Endothelial cell of umbilical vein (primary cell): ENCODE results near the gene EVA1A. TPM values are rescaled to one million over a fixed set of nuclear protein-coding genes. Genes with fewer than 3 reads are reported as not detected.
A peak's percentile ranks its signal among the peaks of the same experiment; 100 is the strongest.

Experiments used
- BruUV-seq: library from RNA; stranded (reverse); fragments of 400-500 nt; replicated peaks from 2 replicates; lab custom pipeline; 2021; lab: Mats Ljungman, UMichigan
- CTCF ChIA-PET: fragments of 300-600, 350-600 bp; sonication (Branson Sonifier 250); formaldehyde crosslinking; loops from one replicate; lab custom pipeline; 2021; ENCODE audit warnings: antibody characterized with exemption, inconsistent platforms; lab: Charles Lee
- POLR2A ChIA-PET: fragments of 300-600, 350-600 bp; sonication (Branson Sonifier 250); formaldehyde crosslinking; loops from one replicate; lab custom pipeline; 2021; ENCODE audit warnings: antibody characterized with exemption, inconsistent platforms; lab: Charles Lee
- DNase-seq: peaks from one replicate; pipeline ENCODE4 v3.0.0-alpha.2; 2011; ENCODE audit warnings: low read depth, low spot score
- FAIRE-seq: peaks from 2 replicates; lab custom pipeline; 2011; peaks lifted over from hg19 to GRCh38; lab: Jason Lieb, UNC
- H2AFZ ChIP-seq: 2 replicates; pipeline ENCODE4 v1.6.0; 2012; ENCODE audit warnings: low read depth, low read length, control low read depth, inconsistent platforms
- H3K27ac ChIP-seq: 2 replicates; pipeline ENCODE4 v1.5.1; 2011; ENCODE audit warnings: low read depth, mild to moderate bottlenecking, control low read depth, low read length, moderate library complexity; ENCODE audit not compliant: insufficient read depth
- H3K27me3 ChIP-seq, 2 experiments: 2 replicates each; pipeline versions ENCODE4 v1.6.0 to v1.6.1; 2011; ENCODE audit warnings: low read length in 2 of 2, mixed read lengths in 1 of 2; ENCODE audit not compliant: control insufficient read depth in 2 of 2, insufficient read depth in 2 of 2
- H3K36me3 ChIP-seq, 2 experiments: 2 replicates in 1 of 2; 3 replicates in 1 of 2; pipeline ENCODE4 v1.5.1; 2011; ENCODE audit warnings: low read length in 2 of 2, mild to moderate bottlenecking in 1 of 2, moderate library complexity in 1 of 2; ENCODE audit not compliant: control insufficient read depth in 2 of 2, insufficient read depth in 2 of 2; ENCODE audit errors: extremely low read depth in 1 of 2
- H3K4me1 ChIP-seq: 3 replicates; pipeline ENCODE4 v1.5.1; 2011; ENCODE audit warnings: mild to moderate bottlenecking, low read length; ENCODE audit not compliant: control insufficient read depth, insufficient read depth; ENCODE audit errors: extremely low read depth
- H3K4me2 ChIP-seq: 2 replicates; pipeline ENCODE4 v1.6.1; 2011; ENCODE audit warnings: low read length, control low read depth, mixed read lengths; ENCODE audit not compliant: insufficient read depth
- H3K4me3 ChIP-seq, 3 experiments: fragments of 200-600 bp in 1 of 3; sonication (generic), shearing (Covaris generic) in 1 of 3; replicated peaks in 1 of 3; 2 replicates each; pipeline ENCODE4 v1.5.1; 2011 to 2016; ENCODE audit warnings: control low read depth in 3 of 3, low read length in 3 of 3, mild to moderate bottlenecking in 2 of 3, inconsistent platforms in 1 of 3, low read depth in 1 of 3, moderate library complexity in 1 of 3; ENCODE audit not compliant: insufficient read depth in 1 of 3
- H3K79me2 ChIP-seq: 2 replicates; pipeline ENCODE4 v1.6.0; 2012; ENCODE audit warnings: low read length, inconsistent platforms; ENCODE audit not compliant: control insufficient read depth, insufficient read depth
- H3K9ac ChIP-seq: replicated peaks from 2 replicates; pipeline ENCODE3; 2011; ENCODE audit warnings: low read length, control low read depth; ENCODE audit not compliant: insufficient read depth; ENCODE audit errors: extremely low read depth
- H3K9me1 ChIP-seq: replicated peaks from 3 replicates; pipeline ENCODE4 v1.6.0; 2011; ENCODE audit warnings: mild to moderate bottlenecking, low read length; ENCODE audit not compliant: control insufficient read depth, insufficient read depth; ENCODE audit errors: extremely low read depth
- H3K9me3 ChIP-seq: replicated peaks from 2 replicates; pipeline ENCODE4 v1.5.1; 2012; ENCODE audit warnings: low read length, inconsistent platforms; ENCODE audit not compliant: control insufficient read depth, insufficient read depth
- H4K20me1 ChIP-seq: replicated peaks from 2 replicates; pipeline ENCODE3; 2011; ENCODE audit warnings: mild to moderate bottlenecking, low read length; ENCODE audit not compliant: control insufficient read depth, insufficient read depth; ENCODE audit errors: extremely low read depth
- CTCF ChIP-seq, 2 donors: IDR thresholded peaks; 1 replicate in 1 of 2; 2 replicates in 1 of 2; pipeline ENCODE4 v1.5.1; 2011; ENCODE audit warnings: low read length in 2 of 2, mild to moderate bottlenecking in 2 of 2, moderate library complexity in 2 of 2, control low read depth in 1 of 2, inconsistent platforms in 1 of 2, low read depth in 1 of 2; ENCODE audit not compliant: insufficient read depth in 1 of 2; ENCODE audit errors: extremely low read depth in 1 of 2
- EZH2 ChIP-seq: IDR thresholded peaks from 2 replicates; pipeline ENCODE4 v1.6.1; 2012; ENCODE audit warnings: borderline replicate concordance, low read depth, mild to moderate bottlenecking, moderate library complexity, low read length, inconsistent platforms; ENCODE audit not compliant: severe bottlenecking
- FOS ChIP-seq: IDR thresholded peaks from 2 replicates; pipeline ENCODE4 v1.6.1; 2011; ENCODE audit warnings: mild to moderate bottlenecking, low read length, moderate library complexity, borderline replicate concordance; ENCODE audit not compliant: insufficient read depth
- GATA2 ChIP-seq: IDR thresholded peaks from 2 replicates; pipeline ENCODE4 v1.7.0; 2011; ENCODE audit warnings: low read depth, mild to moderate bottlenecking, moderate library complexity, mixed read lengths, low read length; ENCODE audit not compliant: insufficient read length, insufficient read depth
- JUN ChIP-seq: IDR thresholded peaks from 2 replicates; pipeline ENCODE4 v1.6.1; 2011; ENCODE audit warnings: borderline replicate concordance, low read depth; ENCODE audit not compliant: insufficient read length, insufficient read depth
- MAX ChIP-seq: IDR thresholded peaks from 2 replicates; pipeline ENCODE4 v1.6.1; 2011; ENCODE audit not compliant: insufficient read depth, insufficient read length
- MYC ChIP-seq: IDR thresholded peaks from one replicate; pipeline ENCODE4 v1.6.1; 2011; ENCODE audit warnings: mild to moderate bottlenecking, low read depth, low read length
- POLR2A ChIP-seq: IDR thresholded peaks from 2 replicates; pipeline ENCODE4 v1.6.1; 2012; ENCODE audit warnings: low read depth, mild to moderate bottlenecking, control low read depth, low read length
- POLR2AphosphoS5 ChIP-seq: IDR thresholded peaks from 2 replicates; pipeline ENCODE4 v1.6.1; 2012; ENCODE audit warnings: low read depth, mild to moderate bottlenecking, control low read depth, low read length, moderate library complexity; ENCODE audit not compliant: insufficient read depth
- dilution Hi-C: fragments of 300-500 bp; cut with MboI; formaldehyde crosslinking; loops from one replicate; pipeline ENCODE4 v1.15.0; 2019; ENCODE audit warnings: low sequenced_read_pairs; ENCODE audit not compliant: extremely low pct_ligation_motif_present
- intact Hi-C: fragments of 100-400 bp; cut with micrococcal nuclease; formaldehyde crosslinking; loops from one replicate; pipeline ENCODE4 v1.10.0; 2022
- polyA plus RNA-seq, 4 experiments: library from polyadenylated mRNA; depleted of rRNA in 3 of 4; stranded (reverse) in 3 of 4; unstranded in 1 of 4; fragments of >200 nt; gene quantifications; 2 replicates each; pipeline versions ENCODE4 v1.2.1 to v1.2.3, GENCODE V29; 2011 to 2012; ENCODE audit warnings: missing spikeins in 1 of 4
- total RNA-seq: library from RNA; stranded (reverse); gene quantifications from 2 replicates; pipeline ENCODE4 v1.2.3, GENCODE V29; 2021

Gene EVA1A
- total and polyA plus RNA-seq, 2 donors (not counting 3 experiments of a cell fraction or from before 2014, with no cell fraction given): 52.6 to 66.5 TPM

GRCh38 chr2:75506101-75506697, 54.5 kb downstream of the EVA1A start:
- Histone ChIP-seq H3K9me1 (no peaks in the 10 kb centered on the region), H3K27ac (peak overlapping the region; percentile 62), H3K9me3 (no peaks in the 10 kb centered on the region), H3K79me2 (peaks cover 11% of the 10 kb centered on the region), H3K36me3 (peaks cover 0 to 2% of the 10 kb centered on the region in 2 experiments), H2AFZ (no peak overlapping the region), H3K4me1 (peaks cover 60% of the 10 kb centered on the region), H3K27me3 (no peaks in the 10 kb centered on the region), H3K9ac (peak overlapping the region; percentile 30), H4K20me1 (no peaks in the 10 kb centered on the region), H3K4me3 (no peak overlapping the region), H3K4me2 (peak overlapping the region; percentile 45)
- BruUV-seq: no TSS peak
- TF ChIP-seq FOS: no peak
- peak; percentile 37 for TF ChIP-seq JUN
- no peak for TF ChIP-seq MYC
- TF ChIP-seq GATA2: peak; percentile 28
- TF ChIP-seq EZH2: no peak
- no peak for TF ChIP-seq CTCF (IDR thresholded peaks at IDR 0.05; ENCODE audit: extremely low read depth in 1 of 2, insufficient read depth in 1 of 2, low read depth in 1 of 2, low read length in 2 of 2)
- TF ChIP-seq MAX: no peak
- no peak for TF ChIP-seq POLR2A
- no peak for TF ChIP-seq POLR2AphosphoS5
- POLR2A ChIA-PET: no interaction called here
- DNase-seq: peak; percentile 77
- dilution Hi-C loops: no loop called here
- peak; percentile 64 for FAIRE-seq
- CTCF ChIA-PET: interaction anchor here (1.0 to 1.8 kb wide), 2 partner anchors 35 to 55 kb away, joined by 3 to 6 read pairs; partner anchors contain the start of gene EVA1A
- intact Hi-C loops: no loop called here
